Liver (tissue), 9 donors: ENCODE measurements around the gene KRT14. TPM values are rescaled to one million over a fixed set of nuclear protein-coding genes. Genes with fewer than 3 reads are reported as not detected.

Source experiments
- DNase-seq: peaks from one replicate; pipeline ENCODE4 v3.0.0-alpha.2; 2017; ENCODE audit warnings: low spot score
- H3K27ac ChIP-seq, 2 donors: one replicate each; pipeline ENCODE4 v1.7.0; 2013; ENCODE audit warnings: inconsistent platforms in 2 of 2, low read length in 2 of 2, control low read depth in 1 of 2, low read depth in 1 of 2, mild to moderate bottlenecking in 1 of 2
- H3K27me3 ChIP-seq, 4 donors: one replicate each; pipeline versions ENCODE4 v1.6.1 to v1.7.0; 2013; ENCODE audit warnings: low read length in 3 of 4, inconsistent platforms in 1 of 4, mild to moderate bottlenecking in 1 of 4, moderate library complexity in 1 of 4; ENCODE audit not compliant: control insufficient read depth in 4 of 4, insufficient read depth in 4 of 4
- H3K36me3 ChIP-seq, 4 donors: one replicate each; pipeline versions ENCODE4 v1.6.1 to v1.7.0; 2013; ENCODE audit warnings: low read length in 3 of 4, mild to moderate bottlenecking in 3 of 4, low read depth in 1 of 4, moderate library complexity in 1 of 4; ENCODE audit not compliant: control insufficient read depth in 4 of 4, insufficient read depth in 3 of 4
- H3K4me1 ChIP-seq, 4 donors: one replicate each; pipeline versions ENCODE4 v1.6.1 to v1.7.0; 2013; ENCODE audit warnings: low read length in 3 of 4, mild to moderate bottlenecking in 3 of 4, moderate library complexity in 1 of 4; ENCODE audit not compliant: control insufficient read depth in 4 of 4, insufficient read depth in 4 of 4
- H3K4me3 ChIP-seq, 3 donors: one replicate each; pipeline versions ENCODE4 v1.6.1 to v1.7.0; 2013; ENCODE audit warnings: low read length in 3 of 3, control low read depth in 1 of 3, low read depth in 1 of 3, mild to moderate bottlenecking in 1 of 3
- H3K9ac ChIP-seq, 2 donors: one replicate each; pipeline ENCODE4 v1.7.0; 2013; ENCODE audit warnings: low read length in 2 of 2, mild to moderate bottlenecking in 2 of 2, moderate library complexity in 2 of 2, control low read depth in 1 of 2, low read depth in 1 of 2
- H3K9me3 ChIP-seq, 4 donors: one replicate each; pipeline versions ENCODE4 v1.6.1 to v1.7.0; 2013; ENCODE audit warnings: low read length in 3 of 4; ENCODE audit not compliant: control insufficient read depth in 4 of 4
- EGR1 ChIP-seq, 2 donors: IDR thresholded peaks; 2 replicates each; pipeline ENCODE4 v1.6.1; 2016 to 2018; ENCODE audit warnings: antibody characterized with exemption in 2 of 2, low read depth in 2 of 2
- FOXA2 ChIP-seq: IDR thresholded peaks from 2 replicates; pipeline ENCODE4 v1.6.1; 2016; ENCODE audit warnings: antibody characterized with exemption
- GABPA ChIP-seq, 2 donors: IDR thresholded peaks in 1 of 2; conservative IDR thresholded peaks in 1 of 2; 2 replicates each; pipeline ENCODE4 v1.6.1; 2016; ENCODE audit warnings: antibody characterized with exemption in 2 of 2, mild to moderate bottlenecking in 1 of 2, moderate library complexity in 1 of 2
- JUND ChIP-seq, 2 donors: IDR thresholded peaks; 2 replicates each; pipeline ENCODE4 v1.6.1; 2016; ENCODE audit warnings: antibody characterized with exemption in 2 of 2
- NR2F2 ChIP-seq: IDR thresholded peaks from 2 replicates; pipeline ENCODE4 v1.6.1; 2016; ENCODE audit warnings: antibody characterized with exemption
- RAD21 ChIP-seq, 2 donors: IDR thresholded peaks; 2 replicates each; pipeline ENCODE4 v1.6.1; 2016; ENCODE audit warnings: antibody characterized with exemption in 2 of 2, mild to moderate bottlenecking in 2 of 2
- RXRA ChIP-seq, 2 donors: IDR thresholded peaks; 2 replicates each; pipeline ENCODE4 v1.6.1; 2017 to 2018; ENCODE audit warnings: antibody characterized with exemption in 2 of 2, mild to moderate bottlenecking in 1 of 2
- SP1 ChIP-seq: IDR thresholded peaks from 2 replicates; pipeline ENCODE4 v1.6.1; 2018; ENCODE audit warnings: antibody characterized with exemption, mild to moderate bottlenecking
- YY1 ChIP-seq: IDR thresholded peaks from 2 replicates; pipeline ENCODE4 v1.6.1; 2016; ENCODE audit warnings: antibody characterized with exemption, mild to moderate bottlenecking
- WGBS: extraction: QIAGEN DNeasy Blood & Tissue Kit; methylation state at CpG from one replicate; pipeline ENCODE4 v1.1.7; 2013; 5-methylcytosine and 5-hydroxymethylcytosine counted together
- polyA plus RNA-seq, 2 donors: library from polyadenylated mRNA; stranded (reverse) in 1 of 2; unstranded in 1 of 2; fragments of 200-250 nt in 1 of 2; fragments of >200 nt in 1 of 2; fragmentation: Nextera tagmentation in 1 of 2; extraction: Ambion mirVana in 1 of 2; gene quantifications; one replicate each; pipeline versions ENCODE4 v1.2.1 to v1.2.3, GENCODE V29; 2013 to 2015
- total RNA-seq, 2 donors: library from RNA; depleted of rRNA; stranded (reverse); fragments of >200 nt; gene quantifications; one replicate each; pipeline ENCODE4 v1.2.3, GENCODE V29; 2014
- TF ChIP-seq, protein P1 (sequence below): IDR thresholded peaks from 2 replicates; pipeline ENCODE4 v1.6.1; 2016; ENCODE audit warnings: antibody characterized with exemption
- TF ChIP-seq, protein P2 (sequence below): IDR thresholded peaks from 2 replicates; pipeline ENCODE4 v1.6.1; 2016; ENCODE audit warnings: antibody characterized with exemption
- TF ChIP-seq, protein P3 (sequence below): IDR thresholded peaks from 2 replicates; pipeline ENCODE4 v1.6.1; 2016; ENCODE audit warnings: antibody characterized with exemption, mild to moderate bottlenecking
- TF ChIP-seq, protein P4 (sequence below): fragments of 150-350 bp; IDR thresholded peaks from 2 replicates; pipeline ENCODE4 v1.5.1; 2017; ENCODE audit warnings: improper control_type of control experiment, low read depth, low read length; ENCODE audit not compliant: missing input control
- TF ChIP-seq, protein P5 (sequence below): IDR thresholded peaks from 2 replicates; pipeline ENCODE4 v1.6.1; 2016; ENCODE audit warnings: antibody characterized with exemption
- donor health status: healthy.
- donor health status: healthy.
- donor health status: healthy.
- donor health status: healthy.
- donor health status: healthy.

Gene KRT14
- total and polyA plus RNA-seq, 4 donors = not detected

DNA sequence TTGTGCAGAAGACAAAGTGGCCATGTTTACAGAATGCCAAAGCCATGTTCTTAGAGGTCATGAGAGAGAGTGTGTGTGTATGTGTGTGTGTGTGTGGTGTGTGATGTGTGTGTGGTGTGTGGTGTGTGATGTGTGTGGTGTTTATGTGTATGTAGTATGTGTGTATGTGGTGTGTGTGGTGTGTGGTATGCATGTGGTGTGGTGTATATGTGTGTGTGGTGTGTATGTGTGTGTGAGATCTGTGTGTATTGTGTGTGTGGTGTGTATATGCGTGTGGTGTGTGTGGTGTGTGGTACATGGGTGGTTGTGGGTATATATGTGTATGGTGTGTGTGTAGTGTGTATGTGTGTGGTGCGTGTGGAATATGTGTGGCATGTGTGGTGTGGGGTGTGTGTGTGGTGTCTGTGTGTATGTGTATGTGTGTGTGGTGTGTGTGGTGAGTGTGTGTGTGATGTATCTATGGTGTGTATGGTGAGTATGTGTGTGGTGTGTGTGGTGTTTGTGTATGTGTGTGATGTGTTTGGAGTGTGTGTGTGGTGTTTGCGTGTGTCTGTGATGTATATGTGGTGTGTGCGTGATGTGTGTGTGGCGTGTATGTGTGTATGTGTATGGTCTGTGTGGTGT lies 45.9 kb upstream of the KRT14 start (continued):
- TF ChIP-seq, protein P1, sequence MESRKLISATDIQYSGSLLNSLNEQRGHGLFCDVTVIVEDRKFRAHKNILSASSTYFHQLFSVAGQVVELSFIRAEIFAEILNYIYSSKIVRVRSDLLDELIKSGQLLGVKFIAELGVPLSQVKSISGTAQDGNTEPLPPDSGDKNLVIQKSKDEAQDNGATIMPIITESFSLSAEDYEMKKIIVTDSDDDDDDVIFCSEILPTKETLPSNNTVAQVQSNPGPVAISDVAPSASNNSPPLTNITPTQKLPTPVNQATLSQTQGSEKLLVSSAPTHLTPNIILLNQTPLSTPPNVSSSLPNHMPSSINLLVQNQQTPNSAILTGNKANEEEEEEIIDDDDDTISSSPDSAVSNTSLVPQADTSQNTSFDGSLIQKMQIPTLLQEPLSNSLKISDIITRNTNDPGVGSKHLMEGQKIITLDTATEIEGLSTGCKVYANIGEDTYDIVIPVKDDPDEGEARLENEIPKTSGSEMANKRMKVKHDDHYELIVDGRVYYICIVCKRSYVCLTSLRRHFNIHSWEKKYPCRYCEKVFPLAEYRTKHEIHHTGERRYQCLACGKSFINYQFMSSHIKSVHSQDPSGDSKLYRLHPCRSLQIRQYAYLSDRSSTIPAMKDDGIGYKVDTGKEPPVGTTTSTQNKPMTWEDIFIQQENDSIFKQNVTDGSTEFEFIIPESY = no peak
- TF ChIP-seq YY1 = no peak
- TF ChIP-seq, protein P2, sequence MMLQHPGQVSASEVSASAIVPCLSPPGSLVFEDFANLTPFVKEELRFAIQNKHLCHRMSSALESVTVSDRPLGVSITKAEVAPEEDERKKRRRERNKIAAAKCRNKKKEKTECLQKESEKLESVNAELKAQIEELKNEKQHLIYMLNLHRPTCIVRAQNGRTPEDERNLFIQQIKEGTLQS = no peak

DNA sequence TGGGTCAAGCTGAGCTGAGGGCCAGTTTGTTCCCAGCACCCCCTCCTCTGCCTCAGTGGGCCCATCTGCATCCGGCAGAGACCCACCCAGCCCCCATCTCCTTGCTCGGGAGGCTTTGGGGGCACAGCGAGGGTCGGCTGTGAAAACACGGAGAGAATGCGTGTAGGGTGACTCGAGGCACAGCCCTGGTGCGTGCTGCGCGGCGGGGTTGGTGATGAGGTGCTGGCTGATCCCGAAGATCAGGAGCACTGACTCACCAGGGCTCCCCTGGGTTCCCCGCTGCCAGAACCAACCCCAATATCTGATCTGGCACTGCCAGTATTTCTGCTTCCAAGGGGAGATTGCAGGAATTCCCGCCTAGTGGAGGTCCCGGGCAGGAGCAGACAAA lies 45.2 kb upstream of the KRT14 start:
- H3K9ac ChIP-seq = no peak overlapping the region
- TF ChIP-seq YY1 (no peak), SP1 (no peak), GABPA (IDR thresholded peaks at IDR 0.05 in 1 of 2, conservative IDR thresholded peaks at IDR 0.05 in 1 of 2) (no peak), RAD21 (IDR thresholded peaks at IDR 0.05) (no peak), NR2F2 (no peak), RXRA (IDR thresholded peaks at IDR 0.05) (no peak), FOXA2 (no peak), EGR1 (IDR thresholded peaks at IDR 0.05; ENCODE audit: low read depth in 2 of 2) (no peak), JUND (IDR thresholded peaks at IDR 0.05) (no peak)
- TF ChIP-seq, protein P3, sequence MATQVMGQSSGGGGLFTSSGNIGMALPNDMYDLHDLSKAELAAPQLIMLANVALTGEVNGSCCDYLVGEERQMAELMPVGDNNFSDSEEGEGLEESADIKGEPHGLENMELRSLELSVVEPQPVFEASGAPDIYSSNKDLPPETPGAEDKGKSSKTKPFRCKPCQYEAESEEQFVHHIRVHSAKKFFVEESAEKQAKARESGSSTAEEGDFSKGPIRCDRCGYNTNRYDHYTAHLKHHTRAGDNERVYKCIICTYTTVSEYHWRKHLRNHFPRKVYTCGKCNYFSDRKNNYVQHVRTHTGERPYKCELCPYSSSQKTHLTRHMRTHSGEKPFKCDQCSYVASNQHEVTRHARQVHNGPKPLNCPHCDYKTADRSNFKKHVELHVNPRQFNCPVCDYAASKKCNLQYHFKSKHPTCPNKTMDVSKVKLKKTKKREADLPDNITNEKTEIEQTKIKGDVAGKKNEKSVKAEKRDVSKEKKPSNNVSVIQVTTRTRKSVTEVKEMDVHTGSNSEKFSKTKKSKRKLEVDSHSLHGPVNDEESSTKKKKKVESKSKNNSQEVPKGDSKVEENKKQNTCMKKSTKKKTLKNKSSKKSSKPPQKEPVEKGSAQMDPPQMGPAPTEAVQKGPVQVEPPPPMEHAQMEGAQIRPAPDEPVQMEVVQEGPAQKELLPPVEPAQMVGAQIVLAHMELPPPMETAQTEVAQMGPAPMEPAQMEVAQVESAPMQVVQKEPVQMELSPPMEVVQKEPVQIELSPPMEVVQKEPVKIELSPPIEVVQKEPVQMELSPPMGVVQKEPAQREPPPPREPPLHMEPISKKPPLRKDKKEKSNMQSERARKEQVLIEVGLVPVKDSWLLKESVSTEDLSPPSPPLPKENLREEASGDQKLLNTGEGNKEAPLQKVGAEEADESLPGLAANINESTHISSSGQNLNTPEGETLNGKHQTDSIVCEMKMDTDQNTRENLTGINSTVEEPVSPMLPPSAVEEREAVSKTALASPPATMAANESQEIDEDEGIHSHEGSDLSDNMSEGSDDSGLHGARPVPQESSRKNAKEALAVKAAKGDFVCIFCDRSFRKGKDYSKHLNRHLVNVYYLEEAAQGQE = no peak
- TF ChIP-seq, protein P4, sequence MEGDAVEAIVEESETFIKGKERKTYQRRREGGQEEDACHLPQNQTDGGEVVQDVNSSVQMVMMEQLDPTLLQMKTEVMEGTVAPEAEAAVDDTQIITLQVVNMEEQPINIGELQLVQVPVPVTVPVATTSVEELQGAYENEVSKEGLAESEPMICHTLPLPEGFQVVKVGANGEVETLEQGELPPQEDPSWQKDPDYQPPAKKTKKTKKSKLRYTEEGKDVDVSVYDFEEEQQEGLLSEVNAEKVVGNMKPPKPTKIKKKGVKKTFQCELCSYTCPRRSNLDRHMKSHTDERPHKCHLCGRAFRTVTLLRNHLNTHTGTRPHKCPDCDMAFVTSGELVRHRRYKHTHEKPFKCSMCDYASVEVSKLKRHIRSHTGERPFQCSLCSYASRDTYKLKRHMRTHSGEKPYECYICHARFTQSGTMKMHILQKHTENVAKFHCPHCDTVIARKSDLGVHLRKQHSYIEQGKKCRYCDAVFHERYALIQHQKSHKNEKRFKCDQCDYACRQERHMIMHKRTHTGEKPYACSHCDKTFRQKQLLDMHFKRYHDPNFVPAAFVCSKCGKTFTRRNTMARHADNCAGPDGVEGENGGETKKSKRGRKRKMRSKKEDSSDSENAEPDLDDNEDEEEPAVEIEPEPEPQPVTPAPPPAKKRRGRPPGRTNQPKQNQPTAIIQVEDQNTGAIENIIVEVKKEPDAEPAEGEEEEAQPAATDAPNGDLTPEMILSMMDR = no peak
- TF ChIP-seq, protein P5, sequence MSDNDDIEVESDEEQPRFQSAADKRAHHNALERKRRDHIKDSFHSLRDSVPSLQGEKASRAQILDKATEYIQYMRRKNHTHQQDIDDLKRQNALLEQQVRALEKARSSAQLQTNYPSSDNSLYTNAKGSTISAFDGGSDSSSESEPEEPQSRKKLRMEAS = no peak
- TF ChIP-seq, protein P1 = no peak
- TF ChIP-seq, protein P2 = no peak
- no peaks in the 10 kb centered on the region for H3K9me3 ChIP-seq
- H3K4me3 ChIP-seq = no peak overlapping the region
- no peaks in the 10 kb centered on the region for H3K27me3 ChIP-seq
- DNase-seq = no peak
- H3K4me1 ChIP-seq = no peaks in the 10 kb centered on the region
- no peaks in the 10 kb centered on the region for H3K36me3 ChIP-seq
- H3K27ac ChIP-seq = no peak overlapping the region
- 93% methylated on average over 15 of the region's 15 CpGs for WGBS
